Right lobe of liver (tissue), 6 donors: Measurements from ENCODE around the gene ATP6V1C2. TPM values are rescaled to one million over a fixed set of nuclear protein-coding genes. Genes with fewer than 3 reads are reported as not detected.

Experiments
- ATAC-seq, 4 donors: fragments of 200-7000 bp; cut with Tn5 transposase; one replicate each; pipeline ENCODE4 v1.9.1; 2020; ENCODE audit warnings: mild to moderate bottlenecking in 4 of 4, moderate library complexity in 4 of 4
- DNase-seq, 3 donors: peaks; one replicate each; pipeline ENCODE4 v3.0.0-alpha.2; 2020
- H3K27ac ChIP-seq, 3 donors: fragments of 200-600 bp; one replicate each; pipeline ENCODE4 v1.8.0; 2022
- H3K27me3 ChIP-seq, 2 donors: fragments of 200-600 bp; one replicate each; pipeline ENCODE4 v1.8.0; 2022
- H3K36me3 ChIP-seq, 4 donors: fragments of 200-600 bp; sonication (generic) in 1 of 4; one replicate each; pipeline versions ENCODE4 v1.5.1 to v1.8.0; 2017 to 2022; ENCODE audit warnings: control low read depth in 1 of 4
- H3K4me1 ChIP-seq, 4 donors: fragments of 200-600 bp; sonication (generic) in 1 of 4; one replicate each; pipeline versions ENCODE4 v1.5.1 to v1.8.0; 2017 to 2022; ENCODE audit warnings: control low read depth in 1 of 4
- H3K4me3 ChIP-seq, 3 donors: fragments of 200-600 bp; one replicate each; pipeline ENCODE4 v1.8.0; 2022
- H3K9me3 ChIP-seq, 4 donors: fragments of 200-600 bp; sonication (generic) in 1 of 4; one replicate each; pipeline versions ENCODE4 v1.5.1 to v1.8.0; 2017 to 2022; ENCODE audit warnings: control low read depth in 1 of 4
- CTCF ChIP-seq, 4 donors: fragments of 200-600 bp in 3 of 4; fragments of 450-650 bp in 1 of 4; IDR thresholded peaks; one replicate each; pipeline versions ENCODE4 v1.5.1 to v1.8.0; 2016 to 2022; ENCODE audit warnings: antibody characterized with exemption in 4 of 4, mild to moderate bottlenecking in 2 of 4
- POLR2A ChIP-seq: fragments of 450-650 bp; IDR thresholded peaks from one replicate; pipeline ENCODE4 v1.6.1; 2017; ENCODE audit warnings: antibody characterized with exemption, mild to moderate bottlenecking
- WGBS: methylation state at CpG from one replicate; pipeline ENCODE4 v1.1.6; 2018; ENCODE audit warnings: low coverage, low lambda C conversion rate; ENCODE audit not compliant: insufficient coverage; ENCODE audit errors: missing lambda C conversion rate; 5-methylcytosine and 5-hydroxymethylcytosine counted together
- intact Hi-C, 2 donors: fragments of 100-400 bp; cut with DNase I; formaldehyde crosslinking; loops; one replicate each; pipeline versions ENCODE4 v1.11.2 to v1.14.1; 2022
- total RNA-seq, 6 experiments: library from RNA; depleted of rRNA in 2 of 6; stranded (reverse); fragments of >200 nt in 2 of 6; fragmentation: NEBNext Ultra II Directional in 3 of 6; extraction: Animal tissue kit (Norgen Biotek cat#: 25700) in 3 of 6; gene quantifications; one replicate each; pipeline versions ENCODE4 v1.1.0 to v1.2.4, GENCODE V29; 2016 to 2023
- donor health status: DM: no; HTN: yes; CAD: no.
- donor health status: DM: no; HTN: no; CAD: no.
- donor health status: DM: no; HTN: no; CAD: no.
- donor health status: DM: no; HTN: yes; CAD: no.
- donor health status: DM: no; HTN: yes; CAD: no.

ATP6V1C2 gene
- total RNA-seq, 6 experiments from 2014 or later: 0.12 to 0.22 TPM; not detected in 4

- TF ChIP-seq POLR2A (no peak), CTCF (IDR thresholded peaks at IDR 0.05) (no peak)
- H3K4me1 ChIP-seq: peaks cover 0 to 15% (median 3%) of the 10 kb centered on the region in 4 donors
- peaks cover 3 to 10% of the 10 kb centered on the region in 2 donors for H3K27me3 ChIP-seq
- peak overlapping the region in 1 of 3 donors; percentile 55 for H3K4me3 ChIP-seq
- H3K36me3 ChIP-seq: no peaks in the 10 kb centered on the region
- no peak overlapping the region for H3K27ac ChIP-seq
- no peak for DNase-seq
- ATAC-seq: peak in 1 of 4 donors; percentile 9
- intact Hi-C loops: no loop called here
- no peaks in the 10 kb centered on the region for H3K9me3 ChIP-seq
- WGBS: 13% methylated on average over 13 of the region's 39 CpGs
These were observed 459 bp upstream of the ATP6V1C2 start for GRCh38 chr2:10720947-10721395.

- TF ChIP-seq CTCF (IDR thresholded peaks at IDR 0.05) (no peak), POLR2A (no peak)
- ATAC-seq: no peak
- Histone ChIP-seq H3K27me3 (peaks cover 3 to 10% of the 10 kb centered on the region in 2 donors), H3K9me3 (no peaks in the 10 kb centered on the region), H3K36me3 (no peaks in the 10 kb centered on the region), H3K27ac (no peak overlapping the region), H3K4me1 (peaks cover 0 to 15% (median 3%) of the 10 kb centered on the region in 4 donors), H3K4me3 (peak overlapping the region in 2 of 3 donors; percentile 41 to 55)
- intact Hi-C loops: no loop called here
- DNase-seq: no peak
- WGBS: 12% methylated on average over 7 of the region's 7 CpGs
These were observed 909 bp downstream of the ATP6V1C2 start for GRCh38 chr2:10722252-10722825.

- no peak for TF ChIP-seq POLR2A
- no peak for TF ChIP-seq CTCF (IDR thresholded peaks at IDR 0.05)
- no peak overlapping the region for H3K27ac ChIP-seq
- no peak overlapping the region for H3K4me3 ChIP-seq
- ATAC-seq (no peak), DNase-seq (no peak)
- 51% methylated on average over 9 of the region's 9 CpGs for WGBS
- no peaks in the 10 kb centered on the region for H3K36me3 ChIP-seq
- no peaks in the 10 kb centered on the region for H3K9me3 ChIP-seq
- H3K27me3 ChIP-seq: no peaks in the 10 kb centered on the region
- intact Hi-C loops: no loop called here
- H3K4me1 ChIP-seq: peaks cover 0 to 4% (median 0%) of the 10 kb centered on the region in 4 donors
These were observed 11.6 kb downstream of the ATP6V1C2 start for GRCh38 chr2:10732924-10733565.

- Histone ChIP-seq H3K36me3 (no peaks in the 10 kb centered on the region), H3K27me3 (no peaks in the 10 kb centered on the region), H3K9me3 (no peaks in the 10 kb centered on the region), H3K4me3 (no peak overlapping the region), H3K4me1 (peaks cover 0 to 9% (median 0%) of the 10 kb centered on the region in 4 donors), H3K27ac (no peak overlapping the region)
- 33% methylated on average over 6 of the region's 6 CpGs for WGBS
- ATAC-seq (no peak), DNase-seq (no peak)
- TF ChIP-seq CTCF (IDR thresholded peaks at IDR 0.05) (no peak), POLR2A (no peak)
- intact Hi-C loops: no loop called here
These were observed 12.1 kb downstream of the ATP6V1C2 start for GRCh38 chr2:10733566-10733925.
